Activated naive CD4-positive, alpha-beta T cell treated with anti-CD3 and anti-CD28 coated beads for 36 hours (primary cell): ENCODE data around the gene TUT1. TPM values are rescaled to one million over a fixed set of nuclear protein-coding genes. Genes with fewer than 3 reads are reported as not detected.

Experiments
- CTCF ChIA-PET: fragments of 350-600 bp; sonication (Branson Sonifier 250); formaldehyde crosslinking; loops from one replicate; lab custom pipeline; 2021; ENCODE audit warnings: antibody characterized with exemption; lab: Charles Lee
- DNase-seq: peaks from one replicate; pipeline ENCODE4 v3.0.0-alpha.2; 2020
- H3K27ac Mint-ChIP-seq: one replicate; pipeline ENCODE4 v1.8.0; 2021; ENCODE audit warnings: mild to moderate bottlenecking, mixed read lengths
- H3K27me3 Mint-ChIP-seq: one replicate; pipeline ENCODE4 v1.8.0; 2021; ENCODE audit warnings: low read depth, mixed read lengths
- H3K36me3 Mint-ChIP-seq: one replicate; pipeline ENCODE4 v1.8.0; 2021; ENCODE audit warnings: low read depth, mixed read lengths
- H3K4me1 Mint-ChIP-seq: one replicate; pipeline ENCODE4 v1.8.0; 2021; ENCODE audit warnings: low read depth, mixed read lengths
- H3K4me3 Mint-ChIP-seq: one replicate; pipeline ENCODE4 v1.8.0; 2021; ENCODE audit warnings: mild to moderate bottlenecking, moderate library complexity, mixed read lengths
- H3K9me3 Mint-ChIP-seq: one replicate; pipeline ENCODE4 v1.8.0; 2021; ENCODE audit warnings: mixed read lengths
- intact Hi-C: fragments of 100-400 bp; cut with micrococcal nuclease; formaldehyde crosslinking; loops from one replicate; pipeline ENCODE4 v1.15.1; 2023
- total RNA-seq, 2 experiments: library from RNA; stranded (reverse); gene quantifications; one replicate each; pipeline ENCODE4 v1.2.3, GENCODE V29; 2021

TUT1 gene
- total RNA-seq, 2 experiments from 2014 or later: 38.2 to 42.0 TPM

DNA sequence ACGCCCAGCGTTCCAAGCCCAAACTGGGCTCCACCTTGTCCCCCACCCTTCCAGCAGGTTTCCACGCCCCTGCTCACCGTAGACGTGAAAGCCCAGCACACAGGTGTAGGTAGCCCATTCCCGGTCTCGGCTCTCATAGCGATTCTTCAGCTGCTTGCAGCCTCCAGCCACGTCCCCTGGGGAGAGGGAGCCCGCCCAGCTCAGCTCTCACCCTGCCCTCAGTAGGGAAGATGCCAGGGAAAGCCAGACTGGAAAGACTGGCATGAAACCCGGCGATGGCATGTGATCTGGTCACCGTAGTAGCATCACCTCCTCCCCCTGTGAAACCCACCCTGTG is 11.7 kb upstream of the TUT1 start:
- Mint-ChIP-seq H3K4me1 (peaks cover 44% of the 10 kb centered on the region), H3K4me3 (peak overlapping the region; percentile 10), H3K9me3 (no peaks in the 10 kb centered on the region), H3K27me3 (no peaks in the 10 kb centered on the region), H3K36me3 (peaks cover 64% of the 10 kb centered on the region), H3K27ac (no peak overlapping the region)
- no peak for DNase-seq
- intact Hi-C loops: no loop called here
- CTCF ChIA-PET: interaction anchor here (1.6 kb wide), 1 partner anchor 8 kb away, joined by 4 read pairs; no protein-coding TSS in a partner anchor

DNA sequence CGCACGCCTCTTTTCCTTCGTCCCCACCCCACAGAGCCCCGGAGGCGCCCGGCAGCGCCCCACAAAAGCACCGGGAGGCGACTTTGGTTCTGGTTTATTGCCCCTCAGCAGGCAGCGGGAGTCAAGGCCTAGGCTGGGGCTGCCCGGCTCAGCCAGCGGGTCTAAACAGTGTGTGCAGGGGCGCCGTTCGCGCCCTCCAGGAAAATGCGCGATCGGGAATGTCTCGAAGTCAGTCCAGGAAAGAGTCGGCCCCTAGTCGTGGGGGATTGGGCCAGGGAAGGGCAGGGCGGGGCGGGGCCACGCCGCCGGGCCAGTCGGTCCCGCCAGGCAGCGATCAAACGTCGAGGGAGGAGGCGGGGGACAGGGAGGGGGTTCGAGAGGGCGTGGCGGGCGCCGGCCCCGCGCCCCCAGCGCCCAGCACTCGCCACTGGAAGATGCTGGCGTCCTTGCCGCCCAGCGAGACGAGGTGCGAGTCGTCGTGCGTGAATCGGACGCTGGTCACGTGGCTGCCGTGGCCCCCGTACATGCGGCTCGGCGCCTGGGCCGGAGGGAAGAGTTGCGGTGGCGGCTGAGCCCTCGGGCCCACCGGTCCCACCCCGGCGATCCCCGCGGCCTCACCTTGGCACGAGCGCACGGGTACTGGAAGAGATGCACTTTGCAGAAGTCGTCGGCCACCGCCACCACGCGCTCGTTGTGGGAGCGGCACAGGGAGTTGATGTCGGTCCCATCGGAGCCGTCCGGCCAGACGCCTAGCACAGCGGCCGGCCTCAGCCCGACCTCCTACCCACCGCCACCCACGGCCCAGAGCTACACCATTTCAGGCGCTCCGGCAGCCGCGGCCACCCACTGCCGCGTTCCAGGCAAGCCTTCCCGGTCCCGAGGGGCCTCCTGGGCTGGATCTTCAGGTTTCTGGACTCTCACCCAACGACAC is 11.1 kb upstream of the TUT1 start:
- H3K4me3 Mint-ChIP-seq: peak overlapping the region; percentile 91
- peaks cover 66% of the 10 kb centered on the region for H3K36me3 Mint-ChIP-seq
- intact Hi-C loops: no loop called here
- no peaks in the 10 kb centered on the region for H3K27me3 Mint-ChIP-seq
- H3K4me1 Mint-ChIP-seq: peaks cover 44% of the 10 kb centered on the region
- DNase-seq: peak; percentile 28
- peak overlapping the region; percentile 99 for H3K27ac Mint-ChIP-seq
- H3K9me3 Mint-ChIP-seq: no peaks in the 10 kb centered on the region
- CTCF ChIA-PET: interaction anchor here (1.0 to 2.1 kb wide), 4 partner anchors 9 to 65 kb away, joined by 4 to 15 read pairs (median 8); partner anchors contain the start of gene TUT1

DNA sequence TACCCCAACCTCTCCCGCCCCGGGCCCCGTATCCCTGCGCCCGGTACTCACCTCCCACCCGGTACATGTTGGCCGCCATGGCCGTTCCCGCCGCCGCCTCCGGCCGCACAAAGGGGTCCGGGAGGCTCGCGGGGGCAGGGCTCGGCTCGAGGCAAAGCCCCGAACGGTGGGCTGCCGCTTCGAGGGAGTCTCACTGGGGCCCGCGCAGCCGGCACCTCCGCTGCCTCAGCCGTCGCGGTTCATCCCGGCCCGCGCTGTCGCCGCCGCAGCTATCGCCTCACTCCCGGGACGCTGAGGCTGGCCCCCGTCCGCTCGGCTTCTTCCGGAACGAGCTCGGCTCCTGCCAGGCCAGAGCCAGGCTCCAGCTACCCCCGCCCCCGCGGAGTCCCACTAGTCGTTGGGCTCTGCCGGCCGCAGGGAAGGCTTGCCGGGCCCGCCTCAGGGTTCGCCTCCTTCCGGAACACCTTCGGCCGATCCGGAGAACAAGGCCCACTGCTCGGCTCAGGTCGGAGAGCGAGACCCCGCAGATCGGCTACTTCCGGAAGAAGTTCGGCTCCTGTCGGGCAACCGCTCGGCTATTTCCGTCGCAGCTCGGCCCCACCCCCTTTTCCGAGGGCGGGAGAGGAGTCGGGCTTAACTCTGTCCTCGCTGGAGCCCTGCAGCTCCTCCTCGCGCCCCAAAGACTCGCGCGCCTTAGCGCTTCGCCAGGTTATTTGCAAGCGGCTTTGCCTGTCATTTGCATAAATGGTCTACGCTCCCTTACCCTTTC is 10.2 kb upstream of the TUT1 start, which contains the start of gene MTA2:
TSS of gene MTA2 (minus strand) at position 494 of the 769 bp plus-strand sequence. CDS start at position 79, 415 bp downstream.
- no peaks in the 10 kb centered on the region for H3K9me3 Mint-ChIP-seq
- peaks cover 69% of the 10 kb centered on the region for H3K36me3 Mint-ChIP-seq
- no peaks in the 10 kb centered on the region for H3K27me3 Mint-ChIP-seq
- H3K27ac Mint-ChIP-seq: peak within 1 kb of the TSS; percentile 99
- H3K4me1 Mint-ChIP-seq: peaks cover 45% of the 10 kb centered on the region
- DNase-seq: peak; percentile 99
- intact Hi-C loops: loop anchor here (1.0 to 2.0 kb wide), 2 partner anchors 10 to 279 kb away; partner anchors contain the start of gene SLC3A2
- H3K4me3 Mint-ChIP-seq: peak within 1 kb of the TSS; percentile 91
- CTCF ChIA-PET: interaction anchor here (0.5 to 2.1 kb wide), 4 partner anchors 10 to 78 kb away, joined by 3 to 15 read pairs (median 8); partner anchors contain the start of gene TUT1

DNA sequence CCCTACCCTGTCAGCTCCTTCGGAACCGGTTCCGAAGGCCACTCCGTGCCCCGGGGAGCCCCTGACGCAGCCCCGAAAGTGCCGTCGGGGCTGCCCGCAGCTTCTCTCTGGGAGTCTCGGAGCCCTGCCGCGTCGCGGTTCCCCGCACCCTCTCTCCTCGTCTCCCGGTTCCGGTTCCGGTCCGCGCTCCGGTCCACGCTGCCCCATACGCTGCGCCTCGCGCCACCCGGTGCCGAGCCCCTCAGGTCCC is 9.7 kb upstream of the TUT1 start:
- H3K36me3 Mint-ChIP-seq: peaks cover 68% of the 10 kb centered on the region
- peak overlapping the region; percentile 99 for H3K27ac Mint-ChIP-seq
- no peaks in the 10 kb centered on the region for H3K27me3 Mint-ChIP-seq
- intact Hi-C loops: loop anchor here (1.0 to 2.0 kb wide), 2 partner anchors 10 to 280 kb away; partner anchors contain the start of gene SLC3A2
- peak; percentile 54 for DNase-seq
- CTCF ChIA-PET: interaction anchor here (1.0 to 2.1 kb wide), 3 partner anchors 9 to 67 kb away, joined by 4 to 15 read pairs (median 13); partner anchors contain the start of gene TUT1
- no peaks in the 10 kb centered on the region for H3K9me3 Mint-ChIP-seq
- peaks cover 42% of the 10 kb centered on the region for H3K4me1 Mint-ChIP-seq
- peak overlapping the region; percentile 91 for H3K4me3 Mint-ChIP-seq

DNA sequence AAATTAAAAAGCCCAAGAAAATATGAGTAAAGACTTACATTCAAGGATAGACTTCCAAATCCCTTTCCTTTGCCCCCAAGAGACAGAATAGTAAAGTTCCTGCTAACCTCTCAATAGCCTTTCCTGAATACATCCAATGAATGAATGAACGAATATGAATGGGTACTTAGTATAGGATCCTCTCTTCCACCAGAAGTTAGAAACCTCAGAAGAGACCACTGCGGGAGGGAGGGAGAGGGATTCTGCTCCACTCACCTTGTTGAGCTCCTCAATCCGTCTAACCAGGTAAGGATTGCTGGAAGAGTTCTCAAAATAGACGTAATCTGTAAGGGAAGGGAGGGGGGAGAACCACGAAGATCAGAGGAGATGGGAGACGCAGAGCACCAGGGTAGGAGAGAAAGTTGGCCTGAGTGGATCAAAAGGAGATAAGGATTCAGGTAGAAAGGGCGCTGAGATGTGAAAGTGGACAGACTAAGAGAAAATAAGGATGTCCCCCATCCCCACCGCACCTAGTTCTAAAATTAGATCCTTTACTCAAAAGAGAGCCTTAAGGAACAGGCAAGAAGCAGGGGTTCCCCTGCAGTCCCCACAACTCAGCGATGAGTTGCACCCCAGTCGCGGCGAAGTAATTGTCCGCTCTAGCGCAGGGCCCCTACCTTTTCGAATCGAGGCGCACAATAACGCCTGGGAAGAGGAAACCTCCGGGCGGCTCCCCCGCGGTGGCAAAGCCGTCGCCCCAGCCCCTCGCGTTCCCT is 9.2 kb upstream of the TUT1 start:
- peak; percentile 58 for DNase-seq
- H3K36me3 Mint-ChIP-seq: peaks cover 68% of the 10 kb centered on the region
- intact Hi-C loops: loop anchor here (1.0 to 2.0 kb wide), 2 partner anchors 11 to 280 kb away; partner anchors contain the start of gene SLC3A2
- CTCF ChIA-PET: interaction anchor here (1.4 to 2.1 kb wide), 3 partner anchors 8 to 39 kb away, joined by 4 to 15 read pairs (median 13); partner anchors contain the start of gene TUT1
- H3K9me3 Mint-ChIP-seq: no peaks in the 10 kb centered on the region
- H3K4me1 Mint-ChIP-seq: peaks cover 42% of the 10 kb centered on the region
- no peaks in the 10 kb centered on the region for H3K27me3 Mint-ChIP-seq
- peak overlapping the region; percentile 99 for H3K27ac Mint-ChIP-seq
- peak overlapping the region; percentile 91 for H3K4me3 Mint-ChIP-seq

DNA sequence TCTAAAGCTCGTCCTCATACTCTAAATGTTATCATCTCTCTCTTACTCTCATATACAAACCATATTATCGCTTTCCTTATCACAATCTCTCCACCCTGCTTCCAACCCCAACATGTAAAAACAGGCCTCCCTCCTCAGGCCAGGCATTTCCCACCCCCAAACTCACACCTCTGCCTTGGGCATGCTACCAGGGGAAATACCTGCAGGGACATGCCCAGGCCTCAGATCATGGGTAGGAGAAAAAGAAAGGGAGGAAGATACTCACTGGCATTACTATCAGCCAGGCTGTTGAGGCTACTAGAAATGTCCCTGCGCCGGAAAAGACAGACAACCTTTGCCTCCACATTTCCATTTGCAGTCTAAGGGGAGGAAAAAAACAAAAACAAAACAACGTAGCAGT is 8.6 kb upstream of the TUT1 start:
- H3K4me1 Mint-ChIP-seq: peaks cover 40% of the 10 kb centered on the region
- DNase-seq: peak; percentile 76
- peak overlapping the region; percentile 91 for H3K4me3 Mint-ChIP-seq
- peaks cover 69% of the 10 kb centered on the region for H3K36me3 Mint-ChIP-seq
- CTCF ChIA-PET: interaction anchor here (1.1 to 2.1 kb wide), 3 partner anchors 12 to 39 kb away, joined by 3 to 15 read pairs (median 4); partner anchors contain the start of gene ROM1
- H3K9me3 Mint-ChIP-seq: no peaks in the 10 kb centered on the region
- intact Hi-C loops: loop anchor here (1.0 to 2.0 kb wide), 10 partner anchors 9 to 281 kb away; partner anchors contain the start of genes C11orf98, CSKMT, GANAB and HNRNPUL2
- H3K27ac Mint-ChIP-seq: peak overlapping the region; percentile 99
- no peaks in the 10 kb centered on the region for H3K27me3 Mint-ChIP-seq

DNA sequence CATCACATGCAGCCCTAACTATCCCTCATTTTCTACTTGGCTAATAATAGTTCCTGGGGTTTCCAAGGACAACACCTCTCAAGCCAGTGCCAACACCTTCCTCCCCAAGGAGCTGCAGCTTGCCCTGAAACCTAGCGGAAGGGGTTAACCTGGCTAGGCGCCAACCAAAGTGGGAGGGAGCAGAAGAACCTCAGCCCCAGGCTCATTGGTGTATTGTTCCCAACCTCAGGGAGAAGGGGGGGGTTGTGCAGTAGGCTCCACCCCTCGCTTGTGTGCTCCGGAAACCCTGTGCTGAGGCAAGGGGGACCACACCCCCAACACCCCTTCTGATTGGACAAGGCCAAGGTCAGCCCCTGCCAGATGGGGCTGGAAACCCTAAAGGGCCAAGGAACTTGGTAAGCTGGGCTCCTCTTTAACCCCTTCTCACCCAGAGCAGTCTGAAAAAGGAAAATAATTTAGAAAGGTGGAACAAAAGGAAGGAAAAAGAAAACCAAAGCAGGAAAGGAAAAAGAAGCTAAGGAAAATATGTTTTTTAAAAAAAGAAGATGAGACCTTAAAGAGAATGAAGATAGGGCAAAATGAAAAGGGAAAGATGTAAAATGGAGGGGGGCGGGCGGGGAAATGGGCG is 7.9 kb upstream of the TUT1 start:
- DNase-seq: peak; percentile 97
- no peaks in the 10 kb centered on the region for H3K9me3 Mint-ChIP-seq
- H3K4me1 Mint-ChIP-seq: peaks cover 46% of the 10 kb centered on the region
- peaks cover 66% of the 10 kb centered on the region for H3K36me3 Mint-ChIP-seq
- H3K27ac Mint-ChIP-seq: peak overlapping the region; percentile 99
- intact Hi-C loops: loop anchor here (1.0 to 2.0 kb wide), 9 partner anchors 8 to 255 kb away; partner anchors contain the start of genes C11orf98, CSKMT, GANAB and HNRNPUL2
- H3K4me3 Mint-ChIP-seq: peak overlapping the region; percentile 91
- CTCF ChIA-PET: interaction anchor here (0.5 to 1.4 kb wide), 4 partner anchors 13 to 38 kb away, joined by 3 to 4 read pairs (median 3); partner anchors contain the start of gene ROM1
- no peaks in the 10 kb centered on the region for H3K27me3 Mint-ChIP-seq

DNA sequence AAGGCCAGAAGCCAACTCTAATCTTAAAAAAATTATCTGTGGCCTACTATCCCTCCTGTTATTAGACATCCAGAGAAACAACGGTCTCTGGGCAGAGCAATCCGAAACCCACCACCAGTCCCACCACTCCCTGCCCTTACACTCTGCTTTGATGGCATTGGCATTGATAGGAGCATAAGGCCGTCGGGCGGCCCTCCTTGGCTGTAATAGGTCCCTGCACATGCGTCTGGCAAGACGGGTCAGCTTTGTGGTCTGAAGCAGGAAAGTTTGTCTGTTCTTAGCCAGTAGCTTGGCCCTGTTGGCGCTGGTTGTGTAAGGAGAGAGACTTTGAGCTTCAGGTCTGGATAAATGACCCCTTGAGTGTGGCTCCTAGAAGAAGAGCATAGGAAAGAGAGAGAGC is 3.8 kb upstream of the TUT1 start:
- H3K9me3 Mint-ChIP-seq: no peaks in the 10 kb centered on the region
- H3K27ac Mint-ChIP-seq: peak overlapping the region; percentile 7
- DNase-seq: no peak
- H3K4me1 Mint-ChIP-seq: peaks cover 66% of the 10 kb centered on the region
- CTCF ChIA-PET: interaction anchor here (1.3 to 4.6 kb wide), 3 partner anchors 15 to 170 kb away, joined by 4 to 28 read pairs (median 5); partner anchors contain the start of gene EML3
- H3K27me3 Mint-ChIP-seq: no peaks in the 10 kb centered on the region
- intact Hi-C loops: no loop called here
- H3K36me3 Mint-ChIP-seq: peaks cover 60% of the 10 kb centered on the region
- no peak overlapping the region for H3K4me3 Mint-ChIP-seq

DNA sequence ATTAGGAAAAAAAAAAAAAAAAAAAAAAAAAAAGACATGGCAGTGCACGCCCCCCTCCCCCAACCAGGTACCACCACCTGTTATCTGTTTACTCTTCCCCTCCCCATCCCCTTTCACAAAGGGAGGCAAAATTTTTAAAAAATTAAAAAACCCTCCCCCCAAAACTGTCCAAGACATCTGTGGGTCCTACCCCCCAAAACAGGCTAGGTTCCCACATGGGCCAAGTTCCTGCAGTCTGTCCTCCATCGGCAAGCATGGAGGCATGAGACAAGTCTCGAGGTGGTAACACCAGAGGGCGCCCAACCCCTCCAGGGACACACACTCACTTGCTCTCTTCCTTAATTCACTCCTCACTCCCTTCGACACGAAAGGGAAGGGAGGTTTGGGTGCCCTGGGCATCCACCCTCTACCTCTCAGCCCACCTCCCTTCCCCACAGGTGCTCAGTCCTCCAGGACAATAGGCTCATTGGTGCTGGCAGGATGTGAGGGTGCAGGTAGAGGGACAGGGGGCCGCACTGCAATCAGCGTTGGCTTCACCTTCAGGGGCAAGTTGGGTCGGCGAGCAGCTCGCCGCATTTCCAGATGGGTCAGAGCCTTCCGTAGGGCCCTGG is 2.2 kb upstream of the TUT1 start:
- no peaks in the 10 kb centered on the region for H3K27me3 Mint-ChIP-seq
- no peaks in the 10 kb centered on the region for H3K9me3 Mint-ChIP-seq
- CTCF ChIA-PET: interaction anchor here (0.6 to 4.6 kb wide), 15 partner anchors 8 to 169 kb away, joined by 3 to 28 read pairs (median 4); partner anchors contain the start of genes C11orf98, CSKMT, EML3 and MTA2
- peak overlapping the region; percentile 82 for H3K27ac Mint-ChIP-seq
- DNase-seq: peak; percentile 92
- H3K4me3 Mint-ChIP-seq: peak overlapping the region; percentile 54
- intact Hi-C loops: loop anchor here (1.0 kb wide), 2 partner anchors 101 to 269 kb away; no protein-coding TSS in a partner anchor
- H3K36me3 Mint-ChIP-seq: peaks cover 44% of the 10 kb centered on the region
- peaks cover 63% of the 10 kb centered on the region for H3K4me1 Mint-ChIP-seq

DNA sequence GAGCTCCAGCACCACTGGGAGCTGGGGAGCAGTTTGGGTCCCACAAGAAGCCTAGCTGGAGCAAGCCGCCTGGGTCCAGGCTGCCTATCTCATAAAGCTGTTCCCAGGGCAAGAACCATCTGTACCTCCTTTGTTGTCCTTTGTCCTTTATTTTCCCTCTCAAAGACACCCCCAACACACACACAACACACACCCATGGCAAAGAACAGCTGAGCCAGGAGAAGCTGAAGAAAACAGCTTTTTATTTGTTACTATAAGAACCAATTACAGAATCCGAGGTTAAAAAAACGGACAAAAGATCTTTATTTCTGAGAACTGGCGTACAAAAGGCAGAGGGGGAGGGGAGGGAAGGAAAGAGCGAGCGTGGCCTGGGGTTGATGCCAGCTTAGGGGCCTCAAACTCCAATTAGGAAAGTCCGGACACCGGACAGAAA is 1.7 kb upstream of the TUT1 start:
- Mint-ChIP-seq H3K4me1 (peaks cover 61% of the 10 kb centered on the region), H3K4me3 (no peak overlapping the region), H3K36me3 (peaks cover 42% of the 10 kb centered on the region), H3K27ac (peak overlapping the region; percentile 94), H3K27me3 (no peaks in the 10 kb centered on the region), H3K9me3 (no peaks in the 10 kb centered on the region)
- no peak for DNase-seq
- CTCF ChIA-PET: interaction anchor here (0.6 to 4.6 kb wide), 13 partner anchors 8 to 168 kb away, joined by 3 to 28 read pairs (median 8); partner anchors contain the start of genes C11orf98, CSKMT, EML3 and MTA2
- intact Hi-C loops: loop anchor here (1.0 kb wide), 2 partner anchors 101 to 269 kb away; no protein-coding TSS in a partner anchor
